Measurements from ENCODE around the gene CFAP91. TPM values are rescaled to one million over a fixed set of nuclear protein-coding genes. Genes with fewer than 3 reads are reported as not detected.
A peak's percentile ranks its signal among the peaks of the same experiment; 100 is the strongest.
"Not testable (repeated sequence)": the region's sequence is repeated elsewhere in the genome, so short reads cannot be mapped to it uniquely, and the experiment has no call there.

The CFAP91 gene
- total and polyA plus RNA-seq, 7 donors, result 0.09 to 0.88 (median 0.54) TPM; not detected in 1

GRCh38 chr3:119676771-119677640 lies 25.8 kb upstream of the CFAP91 start, which contains the start of gene COX17:
COX17 (minus strand) TSS chr3:119677406; CDS start chr3:119677310, 96 bp downstream.
- Histone ChIP-seq H3K36me3 (ENCODE audit: insufficient read depth in 1 of 2, low read depth in 1 of 2) (peaks cover 0 to 34% of the 10 kb centered on the region in 2 donors), H3K27me3 (ENCODE audit: insufficient read depth in 3 of 3, low read length in 2 of 3) (no peaks in the 10 kb centered on the region), H3K4me1 (peaks cover 18% of the 10 kb centered on the region), H3K4me3 (peak within 1 kb of the TSS; percentile 92), H3K27ac (peak within 1 kb of the TSS; percentile 97), H3K9me3 (no peaks in the 10 kb centered on the region)
- TF ChIP-seq CTCF (IDR thresholded peaks at IDR 0.05), result no peak
- WGBS, 3 donors, result 0 to 1% (median 0%) methylated on average over 52 of the region's 54 CpGs
- intact Hi-C loops (cut with DNase I), result loop anchor here (5.0 to 10.0 kb wide), 4 partner anchors 80 to 182 kb away; partner anchors contain the start of genes TIMMDC1 (in 2 of the 2), ADPRH (in 1 of the 2) and PLA1A (in 1 of the 2)
- DNase-seq (peak; percentile 93 to 96), ATAC-seq (peak; percentile 91 to 95 (median 92))

DNA sequence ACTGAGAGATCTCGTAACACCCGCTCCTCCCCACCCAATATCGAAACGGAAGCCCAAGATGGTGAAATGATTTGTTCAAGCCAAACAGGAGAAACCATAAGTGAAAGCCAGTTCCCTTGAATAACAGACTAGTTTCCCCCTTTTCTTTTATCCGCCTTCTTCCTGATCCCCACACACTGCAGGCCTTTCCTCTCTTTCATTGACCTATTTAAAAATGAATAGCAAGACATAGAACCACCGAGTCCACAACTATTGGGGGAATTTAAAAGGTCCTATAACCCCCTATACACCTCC lies 25.2 kb upstream of the CFAP91 start:
- Histone ChIP-seq H3K27ac (peak overlapping the region; percentile 97), H3K9me3 (no peaks in the 10 kb centered on the region), H3K4me3 (peak overlapping the region; percentile 92), H3K36me3 (ENCODE audit: insufficient read depth in 1 of 2, low read depth in 1 of 2) (peaks cover 0 to 28% of the 10 kb centered on the region in 2 donors), H3K4me1 (peaks cover 18% of the 10 kb centered on the region), H3K27me3 (ENCODE audit: insufficient read depth in 3 of 3, low read length in 2 of 3) (no peaks in the 10 kb centered on the region)
- 7 to 9% (median 7%) methylated on average over 6 of the region's 6 CpGs for WGBS, 3 donors
- ATAC-seq, result no peak
- no peak for TF ChIP-seq CTCF (IDR thresholded peaks at IDR 0.05)
- intact Hi-C loops (cut with DNase I), result loop anchor here (5.0 to 10.0 kb wide), 4 partner anchors 80 to 183 kb away; partner anchors contain the start of genes TIMMDC1 (in 2 of the 2), ADPRH (in 1 of the 2) and PLA1A (in 1 of the 2)
- DNase-seq, result no peak

DNA sequence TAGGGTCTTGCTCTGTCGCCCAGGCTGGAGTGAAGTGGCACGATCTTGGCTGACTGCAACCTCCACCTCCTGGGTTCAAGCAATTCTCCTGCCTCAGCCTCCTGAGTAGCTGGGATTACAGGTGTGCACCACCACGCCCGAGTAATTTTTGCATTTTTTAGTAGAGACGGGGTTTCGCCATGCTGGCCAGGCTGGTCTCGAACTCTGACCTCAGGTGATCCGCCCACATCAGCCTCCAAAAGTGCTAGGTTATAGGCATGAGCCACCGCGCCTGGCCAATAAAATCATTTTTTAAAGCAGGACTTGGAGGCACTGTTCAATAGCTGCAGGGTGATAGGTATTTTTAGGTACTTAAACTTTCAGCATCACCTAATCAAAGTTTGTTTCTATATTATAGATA lies 24.6 kb upstream of the CFAP91 start:
- H3K4me3 ChIP-seq; ATAC-seq; H3K27me3 ChIP-seq (ENCODE audit: insufficient read depth in 3 of 3, low read length in 2 of 3); DNase-seq; H3K27ac ChIP-seq; H3K9me3 ChIP-seq: not testable (repeated sequence)
- peaks cover 0 to 22% of the 10 kb centered on the region in 2 donors for H3K36me3 ChIP-seq (ENCODE audit: insufficient read depth in 1 of 2, low read depth in 1 of 2)
- intact Hi-C loops (cut with DNase I), result loop anchor here (5.0 to 10.0 kb wide), 4 partner anchors 81 to 183 kb away; partner anchors contain the start of genes TIMMDC1 (in 2 of the 2), ADPRH (in 1 of the 2) and PLA1A (in 1 of the 2)
- 96 to 98% (median 97%) methylated on average over 10 of the region's 10 CpGs for WGBS, 3 donors
- peaks cover 18% of the 10 kb centered on the region for H3K4me1 ChIP-seq

DNA sequence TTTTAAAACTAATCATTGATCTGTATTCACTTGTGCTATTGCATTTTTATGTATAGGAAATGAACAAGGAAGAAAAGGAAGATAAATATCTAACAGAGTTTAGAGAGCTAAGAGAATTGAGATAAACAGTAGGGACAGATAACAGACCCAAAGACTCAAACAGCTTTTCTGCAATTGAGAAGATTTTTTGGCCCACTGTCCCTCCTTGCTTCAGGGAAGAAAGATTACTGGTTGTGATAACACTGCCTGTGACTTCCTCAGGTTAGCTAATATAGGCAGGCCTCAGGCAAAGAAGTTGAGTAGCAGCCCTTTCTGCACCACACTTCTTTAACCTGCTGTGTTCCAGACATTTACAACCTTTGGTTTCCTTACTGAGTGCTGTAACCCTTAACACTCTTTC lies 22.9 kb upstream of the CFAP91 start:
- Histone ChIP-seq H3K4me1 (peaks cover 18% of the 10 kb centered on the region), H3K27ac (no peak overlapping the region), H3K4me3 (no peak overlapping the region), H3K36me3 (ENCODE audit: insufficient read depth in 1 of 2, low read depth in 1 of 2) (peaks cover 0 to 5% of the 10 kb centered on the region in 2 donors), H3K27me3 (ENCODE audit: insufficient read depth in 3 of 3, low read length in 2 of 3) (no peaks in the 10 kb centered on the region), H3K9me3 (no peaks in the 10 kb centered on the region)
- no peak for TF ChIP-seq CTCF (IDR thresholded peaks at IDR 0.05)
- intact Hi-C loops (cut with DNase I), result loop anchor here (5.0 to 10.0 kb wide), 6 partner anchors 83 to 215 kb away; partner anchors contain the start of genes TIMMDC1 (in 2 of the 2), ADPRH (in 1 of the 2), PLA1A (in 1 of the 2) and POGLUT1 (in 1 of the 2)
- DNase-seq (no peak), ATAC-seq (no peak)

DNA sequence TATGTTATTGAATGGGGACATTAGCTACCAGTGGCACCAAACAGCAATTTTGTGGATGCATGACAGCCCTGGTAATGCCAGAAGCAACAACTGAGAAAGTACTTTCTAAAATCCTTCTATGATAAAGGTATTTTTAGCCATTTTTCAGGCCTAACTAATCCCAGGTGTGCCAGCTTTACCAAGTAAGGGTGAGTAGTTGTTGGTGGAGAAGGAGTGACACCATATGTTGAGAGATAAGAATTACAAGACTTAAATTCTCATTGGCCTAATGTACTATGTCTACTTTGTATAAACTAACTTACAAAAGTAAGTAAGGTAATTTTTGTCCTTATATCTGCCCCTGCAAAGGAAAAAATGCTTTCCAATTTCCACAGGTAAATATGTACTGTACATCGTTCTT lies 21.5 kb upstream of the CFAP91 start:
- Histone ChIP-seq H3K27ac (no peak overlapping the region), H3K9me3 (no peaks in the 10 kb centered on the region), H3K27me3 (ENCODE audit: insufficient read depth in 3 of 3, low read length in 2 of 3) (no peaks in the 10 kb centered on the region), H3K36me3 (ENCODE audit: insufficient read depth in 1 of 2, low read depth in 1 of 2) (no peaks in the 10 kb centered on the region), H3K4me3 (no peak overlapping the region), H3K4me1 (peaks cover 4% of the 10 kb centered on the region)
- peak; percentile 62 for TF ChIP-seq CTCF (IDR thresholded peaks at IDR 0.05)
- intact Hi-C loops (cut with DNase I), result loop anchor here in 1 of 2 donors (5.0 to 10.0 kb wide), 2 partner anchors 154 to 216 kb away; partner anchors contain the start of genes POGLUT1 and TMEM39A
- 51 to 58% (median 54%) methylated on average over 1 of the region's 1 CpG for WGBS, 3 donors
- peak in 1 of 4 donors; percentile 40 for ATAC-seq
- no peak for DNase-seq

All from psoas muscle (tissue), 8 donors.